Stimulated activated CD4-positive, alpha-beta T cell treated with anti-CD3 and anti-CD28 coated beads, Interleukin-4, amount 100 ng/mL, for 24 hours (primary cell): Measurements from ENCODE around the gene KCNV2.

ENCODE experiments used
- DNase-seq: peaks from one replicate; pipeline ENCODE4 v3.0.0-alpha.2; 2020

The KCNV2 gene

DNA sequence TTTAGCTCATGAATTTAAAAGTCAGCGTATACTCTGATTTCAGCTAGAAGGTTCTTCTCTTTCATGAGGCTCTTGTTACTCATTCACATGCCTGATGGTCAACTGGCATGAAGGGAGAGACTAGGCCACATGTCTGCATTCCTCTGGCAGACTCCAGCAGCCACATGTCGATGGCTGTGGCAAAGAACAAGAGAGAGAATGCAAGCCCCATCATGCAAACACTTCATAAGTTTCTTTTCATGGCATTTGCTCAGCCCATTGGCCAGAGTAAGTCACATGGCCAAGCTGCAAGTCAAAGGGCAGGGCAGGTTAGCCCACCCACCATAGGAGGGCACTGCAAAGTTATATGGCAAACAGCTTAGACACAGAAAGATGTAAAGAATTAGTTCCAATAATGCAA lies 5.4 kb downstream of the KCNV2 start:
- no peak for DNase-seq

DNA sequence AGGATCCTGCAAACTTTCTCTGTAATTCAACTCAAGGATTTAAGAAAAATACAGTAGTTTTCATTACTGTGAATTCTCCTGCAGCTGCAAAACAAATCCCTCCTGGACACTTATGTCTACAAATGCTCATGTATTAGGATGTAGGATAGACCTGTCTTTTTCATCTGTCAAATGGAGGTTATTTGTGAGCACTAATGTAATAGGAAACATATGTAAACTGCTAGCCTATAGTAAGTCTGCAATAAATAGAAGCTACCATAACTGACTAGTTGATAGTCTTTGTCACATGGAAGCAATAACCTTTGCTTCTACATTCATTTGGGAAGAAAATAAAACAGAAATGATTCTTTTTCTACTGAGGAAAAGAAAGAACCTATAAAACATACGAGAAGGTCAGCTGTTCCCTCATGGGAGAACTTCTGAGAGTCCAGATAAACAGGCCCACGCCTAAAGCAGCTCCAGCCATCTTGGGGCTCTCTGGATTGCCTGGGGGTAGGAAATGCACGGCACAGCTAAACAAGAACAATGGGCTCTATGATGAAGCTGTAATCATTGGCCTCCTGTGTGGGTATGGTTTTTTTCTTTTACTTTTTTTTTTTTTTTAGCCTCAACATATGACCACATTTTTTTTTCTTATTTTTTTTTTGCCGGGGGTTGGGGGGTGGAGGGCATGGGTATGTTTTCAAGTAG lies 6.2 kb downstream of the KCNV2 start:
- no peak for DNase-seq

DNA sequence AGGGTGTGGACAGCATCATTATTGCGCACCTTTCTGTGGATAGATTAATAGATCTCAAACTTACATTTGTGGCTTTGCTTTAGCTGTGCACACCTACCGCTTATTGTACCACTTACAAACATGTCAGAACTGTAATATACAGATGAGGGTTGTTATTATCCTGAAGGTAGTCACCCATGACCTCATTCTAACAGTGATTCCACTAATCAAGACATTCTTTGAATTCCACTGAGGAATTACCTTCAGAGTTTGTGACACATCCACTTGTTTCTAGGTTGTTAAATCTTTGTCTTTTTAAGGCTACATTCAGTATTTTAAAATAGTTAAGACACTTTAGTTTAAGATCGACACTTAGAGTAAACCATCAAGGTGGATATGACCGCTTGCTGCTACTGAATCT lies 7.8 kb downstream of the KCNV2 start:
- no peak for DNase-seq

DNA sequence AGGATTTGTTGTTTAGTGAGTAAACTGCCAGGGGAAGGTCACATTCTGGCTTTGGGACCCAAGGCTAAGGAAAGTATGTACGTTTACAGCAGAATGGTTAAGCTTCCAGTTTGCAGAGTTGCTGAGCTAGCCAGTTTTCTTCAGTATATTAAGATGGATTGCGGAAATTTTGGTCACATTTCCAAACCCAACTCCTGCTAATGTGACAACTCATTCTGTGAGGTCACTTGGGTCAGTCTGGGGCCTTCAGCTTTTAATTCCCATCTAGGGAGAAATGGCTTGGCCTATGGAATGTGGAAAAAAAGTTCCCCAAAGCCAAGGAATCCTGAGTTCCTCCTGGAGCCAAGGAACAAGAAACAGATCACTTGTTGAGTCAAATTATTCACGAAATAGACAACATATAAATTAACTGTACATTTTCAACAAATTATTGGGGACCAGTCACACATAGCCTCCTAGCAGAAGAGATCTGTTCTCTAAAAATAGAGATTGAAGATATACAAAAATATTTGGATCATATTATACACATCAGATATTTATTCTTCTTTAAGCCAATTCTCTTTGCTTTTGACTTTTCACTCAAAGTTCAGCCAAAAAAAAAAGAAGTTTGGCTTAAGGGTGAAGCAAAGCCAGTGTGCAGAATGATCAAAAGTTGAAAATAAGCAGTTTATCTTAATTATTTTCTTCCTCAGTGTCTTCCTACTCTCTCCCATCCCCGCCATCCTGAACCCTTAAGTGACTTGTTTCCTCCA lies 8.8 kb downstream of the KCNV2 start:
- no peak for DNase-seq

DNA sequence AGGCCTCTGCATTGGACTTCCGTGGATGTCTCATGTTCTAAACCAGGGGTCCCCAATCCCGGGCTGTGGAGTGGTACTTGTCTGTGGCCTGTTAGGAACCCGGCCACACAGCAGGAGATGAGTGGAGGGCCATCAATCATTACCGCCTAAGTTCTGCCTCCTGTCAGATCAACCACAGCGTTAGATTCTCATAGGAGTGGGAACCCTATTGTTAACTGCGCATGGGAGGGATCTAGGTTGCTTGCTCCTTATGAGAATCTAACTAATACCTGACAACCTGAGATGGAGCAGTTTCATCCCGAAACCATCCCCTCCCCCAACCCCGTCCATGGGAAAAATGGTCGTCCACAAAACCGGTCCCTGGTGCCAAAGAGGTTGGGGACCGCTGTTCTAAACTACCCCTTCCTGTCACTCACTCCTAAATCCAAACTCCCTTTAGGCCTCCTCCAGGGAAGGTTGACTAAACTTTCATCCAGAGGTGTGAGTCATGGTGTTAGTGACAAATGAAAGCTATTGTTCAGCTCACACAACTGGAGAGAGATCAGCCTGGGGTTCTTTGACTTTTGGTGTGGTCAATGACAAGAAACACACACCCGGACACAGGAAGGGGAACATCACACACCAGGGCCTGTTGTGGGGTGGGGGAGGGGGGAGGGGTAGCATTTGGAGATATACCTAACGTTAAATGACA lies 9.5 kb downstream of the KCNV2 start:
- DNase-seq, result no peak

DNA sequence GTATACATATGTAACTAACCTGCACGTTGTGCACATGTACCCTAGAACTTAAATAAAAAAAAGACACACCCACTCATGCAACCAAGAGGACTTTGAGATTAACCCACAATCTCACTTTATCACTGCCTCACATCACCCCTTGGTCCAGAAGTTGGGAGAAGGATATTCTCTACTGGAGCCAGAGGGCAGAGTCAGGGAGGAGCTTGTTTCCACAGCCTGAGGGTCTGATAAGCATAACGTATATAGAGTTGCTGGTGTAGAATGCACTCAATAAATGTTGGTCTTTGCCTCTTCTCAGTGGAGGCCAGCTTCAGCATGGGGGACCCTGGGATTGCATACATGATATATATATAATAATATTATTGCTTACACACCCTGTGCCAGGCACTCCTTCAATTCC lies 10.1 kb downstream of the KCNV2 start:
- DNase-seq, result no peak

DNA sequence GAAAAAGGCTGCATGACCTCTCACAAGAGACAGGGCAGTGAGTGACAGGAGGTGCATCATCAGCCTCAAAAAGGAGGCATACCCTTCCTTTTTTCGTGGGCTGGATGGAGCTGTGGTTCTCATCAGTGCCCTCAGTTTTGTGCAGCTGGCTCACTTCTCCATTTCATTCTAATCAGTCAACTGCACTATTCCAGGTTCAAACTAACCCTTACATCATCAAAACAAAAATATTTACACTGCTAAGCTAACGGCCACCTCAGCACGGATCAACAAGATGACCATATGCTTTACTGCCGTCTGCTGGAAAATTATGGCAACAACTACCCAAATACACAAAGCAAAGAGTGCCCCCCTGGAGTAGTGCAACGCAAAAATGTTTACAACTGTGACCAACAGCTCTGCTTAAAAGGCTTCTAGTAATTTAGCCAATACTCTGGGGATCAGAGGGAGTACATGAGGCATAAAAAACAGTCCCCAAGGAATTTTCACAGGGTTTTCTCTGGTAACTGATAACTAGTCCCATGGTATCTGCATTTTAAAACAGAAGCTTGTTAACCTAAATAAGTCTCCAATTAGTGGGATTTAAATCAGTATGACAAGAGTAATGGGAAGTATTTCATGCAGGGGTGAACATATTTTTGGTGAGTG lies 10.8 kb downstream of the KCNV2 start:
- no peak for DNase-seq

DNA sequence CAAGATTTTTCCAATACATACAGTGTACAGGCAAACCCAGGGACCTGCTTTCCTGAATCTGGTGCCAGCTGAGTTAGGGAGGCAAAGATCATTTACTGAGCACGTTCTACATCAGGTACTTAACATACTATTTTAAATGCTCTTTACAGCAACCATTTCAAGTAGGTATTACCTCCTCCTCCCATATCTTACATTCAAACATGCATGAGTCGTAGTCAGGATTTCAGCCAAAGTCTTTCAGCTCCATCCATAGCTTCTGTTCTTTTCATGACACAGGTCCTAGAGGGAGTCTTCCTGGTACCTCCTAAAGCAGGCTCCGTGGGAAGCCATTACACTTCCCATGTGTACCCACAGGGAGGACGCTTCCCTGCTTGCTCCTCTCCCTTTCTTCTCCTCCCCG lies 11.7 kb downstream of the KCNV2 start:
- DNase-seq, result no peak

DNA sequence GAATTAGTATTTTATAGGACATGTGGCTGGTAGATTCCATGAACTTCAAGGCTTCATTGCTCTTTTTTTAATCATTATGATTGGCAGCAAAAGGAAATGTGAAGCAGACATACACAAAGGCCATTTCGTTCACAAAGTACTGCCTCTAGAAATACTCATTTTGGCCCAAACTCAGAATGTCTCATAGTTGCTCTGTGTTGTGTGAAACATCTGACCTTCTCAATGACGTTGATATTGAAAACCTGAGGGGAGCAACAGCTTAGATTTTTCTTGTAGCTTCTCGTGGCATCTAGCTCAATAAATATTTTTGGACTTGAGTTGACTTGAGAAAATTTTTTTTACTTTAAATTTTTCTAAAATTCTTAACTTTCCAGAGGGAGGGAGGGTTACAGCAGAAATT lies 12.4 kb downstream of the KCNV2 start:
- DNase-seq, result no peak

DNA sequence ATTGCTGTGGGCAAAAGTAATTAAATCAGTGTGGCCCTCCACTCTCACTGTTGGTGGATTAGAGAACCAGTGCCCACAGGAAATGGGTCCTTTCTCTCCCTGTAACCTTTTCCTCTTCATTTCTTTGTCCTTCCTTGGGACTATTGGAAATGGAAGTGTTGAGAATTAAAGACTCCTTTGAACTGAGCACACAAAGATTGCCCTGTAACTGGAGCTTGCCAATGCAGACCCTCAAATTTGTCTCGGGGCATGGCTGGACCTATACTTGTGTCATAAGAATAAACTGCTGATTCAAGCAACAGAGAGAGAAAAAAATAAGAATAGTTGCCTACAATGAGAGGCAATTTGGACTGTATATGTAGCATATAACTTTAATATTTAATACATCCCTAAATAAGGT lies 13.7 kb downstream of the KCNV2 start:
- no peak for DNase-seq

DNA sequence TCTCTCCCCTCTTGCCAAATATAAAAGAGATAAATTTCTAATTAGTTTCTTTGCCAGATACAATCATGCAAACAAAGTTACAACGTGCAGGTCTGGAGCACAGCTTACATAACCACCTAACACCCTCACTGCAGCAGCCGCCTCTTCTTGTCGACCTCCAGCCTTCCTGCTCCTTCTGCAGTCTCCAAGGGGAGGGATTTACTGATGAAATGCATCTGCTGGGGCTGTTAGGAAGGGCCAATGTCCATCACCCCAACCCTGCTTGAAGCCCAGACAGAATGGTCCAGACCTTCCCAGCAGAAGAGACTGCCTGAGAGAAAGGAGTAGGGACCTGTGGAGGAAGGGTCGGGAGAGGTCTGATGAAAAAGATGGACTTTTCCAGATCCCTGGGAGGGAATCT lies 15.2 kb downstream of the KCNV2 start:
- DNase-seq, result no peak

DNA sequence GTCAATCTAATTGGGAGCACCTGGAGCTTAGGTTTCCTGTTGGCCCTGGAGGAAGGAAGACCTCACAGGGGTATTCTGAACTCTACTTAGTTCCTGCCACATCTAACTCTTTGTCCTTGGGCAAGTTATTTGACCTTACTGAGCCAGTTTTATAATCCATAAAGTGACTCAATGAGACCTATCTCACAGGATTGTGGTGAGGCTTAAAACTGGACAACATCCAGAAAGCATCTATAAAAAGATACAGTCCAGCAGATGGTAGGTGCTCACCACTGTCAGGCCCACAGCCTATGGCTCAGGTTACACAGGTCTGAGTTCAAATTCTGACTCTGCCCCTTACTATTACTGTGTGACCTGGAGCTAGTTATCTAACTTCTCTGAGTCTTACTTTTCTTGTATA lies 23.3 kb downstream of the KCNV2 start:
- no peak for DNase-seq

DNA sequence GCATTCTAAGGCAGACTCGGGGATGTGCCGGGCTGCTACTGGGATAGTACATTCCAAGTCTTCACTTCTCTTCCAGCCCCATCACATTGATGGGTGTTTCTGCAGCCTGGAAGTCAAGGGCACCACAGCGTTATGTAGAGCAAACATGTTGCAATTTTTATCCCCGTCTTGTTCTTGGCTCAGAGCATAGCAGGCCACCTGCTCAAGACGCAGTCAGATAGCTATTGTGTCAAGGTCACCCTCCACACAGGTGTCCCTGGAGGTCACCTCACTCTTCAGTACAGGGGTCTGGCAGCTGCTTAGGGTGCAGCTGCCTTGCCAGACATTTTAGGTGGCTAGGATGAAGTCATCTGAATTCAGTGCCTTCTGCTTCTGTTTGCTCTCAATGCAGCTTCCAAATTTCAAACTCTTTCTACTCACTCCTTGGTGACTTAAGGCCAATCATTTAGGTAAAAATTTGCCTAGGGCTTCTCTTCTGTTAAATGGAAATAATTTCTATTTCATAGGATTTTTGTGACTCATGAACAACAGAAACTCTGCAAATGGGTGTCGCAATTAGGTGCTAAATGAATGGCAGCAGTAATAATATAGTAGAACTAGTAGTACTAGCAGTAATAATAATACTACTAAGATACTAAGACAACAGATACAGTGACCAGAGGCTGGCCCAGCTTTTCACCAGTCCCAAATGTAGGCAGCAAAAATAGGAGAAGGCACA lies 24.3 kb downstream of the KCNV2 start:
- DNase-seq, result no peak

DNA sequence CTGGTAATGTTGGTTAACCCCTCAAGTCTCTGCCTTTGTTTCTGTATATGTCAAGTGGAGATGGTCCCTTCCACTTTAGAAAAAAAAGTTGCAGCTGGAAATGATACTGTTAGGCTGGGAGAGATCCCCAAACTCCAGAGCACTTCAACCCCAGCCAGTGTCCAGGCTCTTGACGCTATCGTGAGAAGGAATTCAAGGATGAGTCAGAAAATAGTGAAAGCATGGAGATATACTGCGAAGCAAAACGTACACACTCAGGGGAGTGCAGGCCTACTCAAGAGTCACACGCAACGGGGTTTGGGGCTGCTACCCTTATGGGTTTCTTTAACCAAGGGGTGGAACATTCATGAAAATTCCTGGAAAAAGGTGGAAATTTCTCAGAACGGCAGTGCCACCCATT lies 24.9 kb downstream of the KCNV2 start:
- no peak for DNase-seq

DNA sequence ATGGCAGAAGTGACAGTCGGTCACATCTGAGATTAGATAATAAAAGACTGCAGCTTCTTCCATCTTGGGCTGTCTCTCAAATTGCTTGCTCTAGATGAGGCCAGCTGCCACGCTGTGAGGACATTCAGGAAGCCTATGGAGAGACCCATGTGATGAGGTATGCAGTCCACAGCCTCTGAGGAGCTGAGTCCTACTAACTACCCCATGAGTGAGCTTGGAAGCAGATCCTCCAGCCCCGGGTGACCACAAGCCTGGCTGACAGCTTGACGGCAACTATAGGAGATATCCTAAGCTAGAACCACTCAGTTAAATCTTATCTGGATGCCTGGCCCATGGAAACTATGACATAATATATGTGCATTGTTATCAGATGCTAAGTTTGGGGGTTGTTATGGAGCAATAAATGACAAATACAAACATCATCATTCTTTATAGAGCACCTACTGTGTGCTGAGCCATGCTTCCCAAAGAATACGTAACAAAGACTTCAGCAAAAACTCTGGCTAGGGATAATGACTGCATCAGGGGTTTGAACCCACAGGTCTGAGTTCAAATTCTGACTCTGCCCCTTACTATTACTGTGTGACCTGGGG lies 26.7 kb downstream of the KCNV2 start:
- no peak for DNase-seq

DNA sequence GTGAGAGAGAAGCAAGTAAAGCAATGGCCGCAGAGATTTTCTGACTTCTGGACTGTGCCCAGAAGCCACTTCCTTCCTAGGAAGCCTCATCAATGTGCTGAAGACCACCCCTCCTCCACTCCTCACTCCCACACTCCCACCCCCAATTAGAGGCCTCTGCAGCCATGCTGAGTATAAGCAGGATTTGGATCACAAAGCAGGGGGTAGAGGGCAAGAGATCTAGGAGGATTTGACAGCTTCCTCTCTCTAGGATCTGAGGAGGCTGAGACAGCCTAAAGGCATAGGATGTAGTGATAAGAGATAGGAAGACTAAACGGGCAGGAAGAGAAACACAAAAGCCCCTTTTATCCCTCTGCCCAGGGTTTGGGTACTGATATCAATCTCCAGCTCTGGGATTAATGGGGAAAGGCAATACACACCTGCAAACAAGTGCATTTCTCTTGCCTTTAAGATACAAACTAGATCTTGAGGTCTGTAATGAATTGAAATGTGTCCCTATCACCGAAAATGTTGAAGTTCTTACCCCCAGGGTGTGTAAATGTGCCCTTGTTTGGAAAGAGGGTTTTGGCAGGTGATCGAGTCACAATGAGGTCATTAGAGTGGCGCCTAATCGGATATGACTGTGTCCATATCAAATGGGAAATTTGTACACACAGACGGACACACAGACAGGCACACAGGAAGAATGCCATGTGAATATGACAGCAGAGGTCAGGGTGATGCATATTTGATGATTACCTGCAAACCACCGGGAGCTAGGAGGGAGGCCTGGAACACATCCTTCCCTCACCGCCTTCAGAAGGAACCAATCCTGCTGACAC lies 28.5 kb downstream of the KCNV2 start:
- DNase-seq, result no peak

DNA sequence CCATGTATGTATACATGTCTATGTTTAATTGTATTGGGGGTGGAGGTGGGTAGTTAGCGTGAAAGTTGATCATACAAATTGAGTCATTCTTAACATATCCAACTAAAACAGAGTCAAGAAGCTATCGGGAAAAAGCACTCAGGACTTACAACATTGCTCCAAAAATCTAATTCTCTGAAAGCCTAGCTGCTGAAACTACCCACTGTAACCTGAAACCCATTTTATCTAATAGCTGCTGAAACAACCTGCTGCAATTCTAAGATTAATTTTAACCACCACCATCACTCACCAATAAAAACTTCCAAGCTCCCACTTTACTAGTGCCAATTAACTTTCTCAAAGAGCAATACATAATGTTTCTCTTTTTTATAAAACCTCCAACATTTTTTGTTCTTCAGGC lies 32.2 kb downstream of the KCNV2 start:
- DNase-seq, result no peak

DNA sequence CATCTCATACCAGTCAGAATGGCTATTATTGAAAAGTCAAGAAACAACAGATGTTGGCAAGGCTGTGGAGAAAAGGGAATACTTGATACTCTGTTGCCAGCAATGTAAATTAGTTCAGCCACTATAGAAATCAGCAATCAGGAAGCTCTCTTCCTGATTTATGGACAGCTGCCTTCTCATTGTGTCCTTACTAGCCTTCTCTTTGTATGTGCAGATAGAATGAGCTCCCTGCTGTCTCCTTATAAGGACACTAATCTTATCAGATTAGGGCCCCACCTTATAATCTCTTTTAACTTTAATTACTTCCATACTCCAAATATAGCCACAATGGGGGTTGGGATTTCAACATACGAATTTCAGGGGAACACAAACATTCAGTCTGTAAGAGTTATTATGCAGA lies 38.0 kb downstream of the KCNV2 start:
- DNase-seq, result no peak

DNA sequence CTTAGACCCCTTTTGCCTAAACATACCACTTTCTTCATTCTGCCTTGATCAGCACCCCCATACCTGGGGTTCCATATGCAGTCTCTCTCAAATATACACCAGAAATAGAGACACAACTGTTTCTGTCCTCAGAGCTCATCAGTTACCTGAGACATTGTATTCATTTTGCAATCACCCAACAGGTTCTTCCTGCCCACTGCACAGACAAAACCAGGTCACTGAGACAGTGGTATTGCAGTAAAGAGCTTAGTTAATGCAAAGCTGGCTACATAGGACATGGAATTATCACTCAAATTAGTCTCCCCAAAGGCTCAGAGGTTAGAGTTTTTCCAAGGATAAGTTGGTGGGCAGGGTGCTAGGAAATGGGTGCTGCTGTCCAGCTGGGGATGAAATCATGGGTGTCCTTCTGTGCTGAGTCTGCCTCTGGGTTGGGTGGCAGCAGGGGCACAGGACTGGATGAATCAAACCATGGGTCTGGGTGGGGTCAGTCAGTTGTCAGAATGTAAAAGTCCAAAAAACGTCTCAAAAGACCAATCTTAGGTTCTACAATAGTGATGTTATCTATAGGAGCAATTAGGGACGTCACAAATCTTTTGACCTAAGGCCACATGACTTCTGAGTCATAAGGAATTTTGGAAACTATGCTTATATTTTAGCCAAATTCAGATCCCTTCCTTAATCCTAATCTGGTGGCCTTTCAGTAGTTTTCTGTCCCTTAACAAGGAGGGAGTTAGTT lies 41.0 kb downstream of the KCNV2 start:
- DNase-seq, result no peak

DNA sequence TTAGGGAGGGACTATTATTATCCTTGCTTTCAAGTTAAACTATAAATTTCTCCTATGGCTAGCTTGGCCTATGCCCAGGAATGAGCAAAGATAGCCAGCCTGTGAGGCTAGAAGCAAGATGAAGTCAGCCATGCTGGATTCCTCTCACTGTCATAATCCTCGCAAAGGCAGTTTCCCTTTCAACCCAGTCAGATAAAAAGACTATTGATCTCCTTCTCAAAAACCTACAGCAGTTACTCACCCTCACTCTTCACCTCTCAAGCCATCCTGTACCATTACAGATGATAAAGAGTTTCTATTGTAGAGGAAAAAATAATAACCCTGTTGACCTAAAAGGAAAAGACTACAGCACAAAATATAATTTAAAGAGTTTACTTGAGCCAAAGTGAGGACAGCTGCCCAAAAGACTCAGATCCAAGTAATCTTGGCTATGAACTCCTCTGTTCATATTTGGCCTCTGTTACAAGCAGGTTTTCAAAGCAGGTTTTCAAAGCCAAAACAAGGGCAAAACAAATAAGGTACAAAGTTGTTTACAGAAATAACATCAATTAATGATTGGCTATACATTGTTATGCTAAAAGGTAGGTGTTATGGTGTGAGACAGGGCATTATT lies 41.7 kb downstream of the KCNV2 start:
- DNase-seq, result no peak

DNA sequence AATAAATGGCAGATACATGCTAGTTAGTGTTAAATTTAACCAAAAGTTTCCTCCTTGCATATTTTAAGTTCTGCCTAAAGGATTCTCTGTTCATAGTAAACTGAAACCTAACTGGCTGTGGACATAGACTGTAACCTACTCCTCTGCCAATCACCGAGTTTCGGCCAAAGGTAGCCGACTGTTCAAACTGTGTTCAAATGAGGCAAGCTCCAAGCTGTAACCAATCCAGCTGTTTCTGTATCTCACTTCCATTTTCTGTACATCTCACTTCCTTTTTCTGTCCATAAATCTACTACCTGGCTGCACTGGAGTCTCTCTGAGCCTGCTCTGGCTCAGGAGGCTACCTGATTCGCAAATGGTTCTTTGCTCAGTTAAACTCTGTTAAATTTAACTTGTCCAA lies 44.1 kb downstream of the KCNV2 start:
- DNase-seq, result no peak
